Osteoblast (primary cell): ENCODE results near the gene HIPK4. TPM values are rescaled to one million over a fixed set of nuclear protein-coding genes. Genes with fewer than 3 reads are reported as not detected.
"Not testable (repeated sequence)": the region's sequence is repeated elsewhere in the genome, so short reads cannot be mapped to it uniquely, and the experiment has no call there.

Experiments
- DNase-seq: peaks from one replicate; pipeline ENCODE4 v3.0.0; 2011; ENCODE audit warnings: low spot score, mixed read lengths; ENCODE audit not compliant: insufficient read length; ENCODE audit errors: missing footprints
- H2AFZ ChIP-seq: 2 replicates; pipeline ENCODE4 v1.6.0; 2011; ENCODE audit warnings: mild to moderate bottlenecking, low read length
- H3K27ac ChIP-seq: 2 replicates; pipeline ENCODE4 v1.5.1; 2011; ENCODE audit warnings: mild to moderate bottlenecking, low read depth, low read length, moderate library complexity
- H3K27me3 ChIP-seq: 2 replicates; pipeline ENCODE4 v1.6.0; 2012; ENCODE audit warnings: mild to moderate bottlenecking, control low read depth, inconsistent platforms, low read length, moderate library complexity; ENCODE audit not compliant: insufficient read depth
- H3K36me3 ChIP-seq: 2 replicates; pipeline ENCODE4 v1.5.1; 2011; ENCODE audit warnings: mild to moderate bottlenecking, low read length, control low read depth, moderate library complexity; ENCODE audit not compliant: insufficient read depth
- H3K4me1 ChIP-seq: 2 replicates; pipeline ENCODE4 v1.5.1; 2011; ENCODE audit warnings: mild to moderate bottlenecking, low read length, control low read depth, moderate library complexity; ENCODE audit not compliant: insufficient read depth
- H3K4me2 ChIP-seq: 2 replicates; pipeline ENCODE4 v1.6.0; 2011; ENCODE audit warnings: mild to moderate bottlenecking, low read length; ENCODE audit not compliant: insufficient read depth
- H3K4me3 ChIP-seq: fragments of 200-600 bp; sonication (generic); 3 replicates; pipeline ENCODE4 v1.5.1; 2012; ENCODE audit warnings: mild to moderate bottlenecking, low read length, inconsistent platforms; ENCODE audit not compliant: insufficient read depth
- H3K79me2 ChIP-seq: 2 replicates; pipeline ENCODE4 v1.6.0; 2012; ENCODE audit warnings: mild to moderate bottlenecking, low read length, control low read depth, inconsistent platforms; ENCODE audit not compliant: insufficient read depth
- H3K9me3 ChIP-seq: 2 replicates; pipeline ENCODE4 v1.5.1; 2011; ENCODE audit warnings: low read depth, low read length, control low read depth
- H4K20me1 ChIP-seq: 2 replicates; pipeline ENCODE4 v1.6.0; 2012; ENCODE audit warnings: mild to moderate bottlenecking, low read length, control low read depth; ENCODE audit not compliant: insufficient read depth
- CTCF ChIP-seq: IDR thresholded peaks from 2 replicates; pipeline ENCODE4 v1.5.1; 2011; ENCODE audit warnings: mild to moderate bottlenecking, low read depth, low read length, moderate library complexity; ENCODE audit errors: extremely low read depth
- total RNA-seq: library from RNA; depleted of rRNA; stranded (reverse); fragments of >200 nt; gene quantifications from 2 replicates; pipeline ENCODE4 v1.2.3, GENCODE V29; 2012

The HIPK4 gene
- 0.29 and 0.36 TPM in 2 replicates for total RNA-seq

- DNase-seq = peak; percentile 60
- no peak within 1 kb of the TSS for H3K27ac ChIP-seq
- H3K4me2 ChIP-seq = no peak within 1 kb of the TSS
- H2AFZ ChIP-seq = no peak within 1 kb of the TSS
- TF ChIP-seq CTCF = no peak
- no peaks in the 10 kb centered on the region for H3K27me3 ChIP-seq
- no peaks in the 10 kb centered on the region for H3K36me3 ChIP-seq
- H4K20me1 ChIP-seq = no peaks in the 10 kb centered on the region
- H3K4me1 ChIP-seq = no peaks in the 10 kb centered on the region
- H3K9me3 ChIP-seq = no peaks in the 10 kb centered on the region
- H3K4me3 ChIP-seq = no peak within 1 kb of the TSS
- no peaks in the 10 kb centered on the region for H3K79me2 ChIP-seq
These were observed at the start of gene HIPK4 for GRCh38 chr19:40390084-40390742. TSS of gene HIPK4 (minus strand) at chr19:40390181. CDS start at chr19:40389902, 279 bp downstream.

GRCh38 chr19:40438284-40438683, 48.3 kb upstream of the HIPK4 start:
- no peaks in the 10 kb centered on the region for H3K27me3 ChIP-seq
- no peak for DNase-seq
- H3K4me3 ChIP-seq = no peak overlapping the region
- H3K27ac ChIP-seq = no peak overlapping the region
- H3K36me3 ChIP-seq = peaks cover 26% of the 10 kb centered on the region
- peaks cover 32% of the 10 kb centered on the region for H4K20me1 ChIP-seq
- H3K9me3 ChIP-seq = no peaks in the 10 kb centered on the region
- H3K4me2 ChIP-seq = no peak overlapping the region
- TF ChIP-seq CTCF = no peak
- H3K4me1 ChIP-seq = peaks cover 8% of the 10 kb centered on the region
- peaks cover 35% of the 10 kb centered on the region for H3K79me2 ChIP-seq
- no peak overlapping the region for H2AFZ ChIP-seq

- Histone ChIP-seq H3K4me2 (peak overlapping the region; percentile 86), H3K27ac (peak overlapping the region; percentile 86), H3K9me3 (no peaks in the 10 kb centered on the region), H3K4me1 (peaks cover 12% of the 10 kb centered on the region), H4K20me1 (no peaks in the 10 kb centered on the region), H3K79me2 (no peaks in the 10 kb centered on the region), H3K36me3 (no peaks in the 10 kb centered on the region), H2AFZ (peak overlapping the region; percentile 89), H3K4me3 (peak overlapping the region; percentile 70), H3K27me3 (no peaks in the 10 kb centered on the region)
- DNase-seq = peak; percentile 98
- no peak for TF ChIP-seq CTCF
These were observed 43.6 kb upstream of the HIPK4 start for GRCh38 chr19:40433391-40434216.

- Histone ChIP-seq H3K27ac (peak overlapping the region; percentile 86), H2AFZ (peak overlapping the region; percentile 87), H3K4me2 (peak overlapping the region; percentile 86), H3K4me3 (peak overlapping the region; percentile 70), H3K4me1 (peaks cover 12% of the 10 kb centered on the region)
- H4K20me1 ChIP-seq, H3K79me2 ChIP-seq, DNase-seq, H3K9me3 ChIP-seq, H3K27me3 ChIP-seq, H3K36me3 ChIP-seq: not testable (repeated sequence)
These were observed 42.8 kb upstream of the HIPK4 start for GRCh38 chr19:40432760-40433159.
